NCI-H82 treated with DMSO at 0.1 percent for 48 hours (cell line): Measurements from ENCODE around the gene NINJ2.

Experiments
- DNase-seq: peaks from one replicate; lab custom pipeline; 2025; ENCODE audit not compliant: unreplicated experiment; lab: John Stamatoyannopoulos, UW

Gene NINJ2

GRCh38 chr12:535396-535795 is 127.8 kb downstream of the NINJ2 start:
- no peak for DNase-seq

GRCh38 chr12:534216-534615 is 129.0 kb downstream of the NINJ2 start:
- no peak for DNase-seq

- no peak for DNase-seq
Observed at GRCh38 chr12:533718-534117, 129.5 kb downstream of the NINJ2 start.

GRCh38 chr12:532908-533565 is 130.2 kb downstream of the NINJ2 start:
- no peak for DNase-seq

- DNase-seq = no peak
Observed at GRCh38 chr12:531951-532585, 131.2 kb downstream of the NINJ2 start.

- no peak for DNase-seq
Observed at GRCh38 chr12:530821-531220, 132.4 kb downstream of the NINJ2 start.

GRCh38 chr12:530308-530707 is 132.9 kb downstream of the NINJ2 start:
- peak; percentile 20 for DNase-seq

GRCh38 chr12:527729-528128 is 135.5 kb downstream of the NINJ2 start:
- DNase-seq = no peak

GRCh38 chr12:527241-527640 is 136.0 kb downstream of the NINJ2 start:
- no peak for DNase-seq

- DNase-seq = no peak
Observed at GRCh38 chr12:526089-526488, 137.2 kb downstream of the NINJ2 start.

- DNase-seq = no peak
Observed at GRCh38 chr12:524167-524951, 138.9 kb downstream of the NINJ2 start.

- DNase-seq = peak; percentile 25
Observed at GRCh38 chr12:522692-523378, 140.4 kb downstream of the NINJ2 start.

- no peak for DNase-seq
Observed at GRCh38 chr12:520119-520518, 143.1 kb downstream of the NINJ2 start.

GRCh38 chr12:517538-517937 is 145.7 kb downstream of the NINJ2 start:
- DNase-seq = no peak
